Endothelial cell of umbilical vein (primary cell): Measurements from ENCODE around the gene INPP5A. TPM values are rescaled to one million over a fixed set of nuclear protein-coding genes. Genes with fewer than 3 reads are reported as not detected.

Source experiments
- BruUV-seq: library from RNA; stranded (reverse); fragments of 400-500 nt; replicated peaks from 2 replicates; lab custom pipeline; 2021; lab: Mats Ljungman, UMichigan
- CTCF ChIA-PET: fragments of 300-600, 350-600 bp; sonication (Branson Sonifier 250); formaldehyde crosslinking; loops from one replicate; lab custom pipeline; 2021; ENCODE audit warnings: antibody characterized with exemption, inconsistent platforms; lab: Charles Lee
- POLR2A ChIA-PET: fragments of 300-600, 350-600 bp; sonication (Branson Sonifier 250); formaldehyde crosslinking; loops from one replicate; lab custom pipeline; 2021; ENCODE audit warnings: antibody characterized with exemption, inconsistent platforms; lab: Charles Lee
- DNase-seq: peaks from one replicate; pipeline ENCODE4 v3.0.0-alpha.2; 2011; ENCODE audit warnings: low read depth, low spot score
- FAIRE-seq: peaks from 2 replicates; lab custom pipeline; 2011; peaks lifted over from hg19 to GRCh38; lab: Jason Lieb, UNC
- H2AFZ ChIP-seq: 2 replicates; pipeline ENCODE4 v1.6.0; 2012; ENCODE audit warnings: low read depth, low read length, control low read depth, inconsistent platforms
- H3K27ac ChIP-seq: 2 replicates; pipeline ENCODE4 v1.5.1; 2011; ENCODE audit warnings: low read depth, mild to moderate bottlenecking, control low read depth, low read length, moderate library complexity; ENCODE audit not compliant: insufficient read depth
- H3K27me3 ChIP-seq, 2 experiments: 2 replicates each; pipeline versions ENCODE4 v1.6.0 to v1.6.1; 2011; ENCODE audit warnings: low read length in 2 of 2, mixed read lengths in 1 of 2; ENCODE audit not compliant: control insufficient read depth in 2 of 2, insufficient read depth in 2 of 2
- H3K36me3 ChIP-seq, 2 experiments: 2 replicates in 1 of 2; 3 replicates in 1 of 2; pipeline ENCODE4 v1.5.1; 2011; ENCODE audit warnings: low read length in 2 of 2, mild to moderate bottlenecking in 1 of 2, moderate library complexity in 1 of 2; ENCODE audit not compliant: control insufficient read depth in 2 of 2, insufficient read depth in 2 of 2; ENCODE audit errors: extremely low read depth in 1 of 2
- H3K4me1 ChIP-seq: 3 replicates; pipeline ENCODE4 v1.5.1; 2011; ENCODE audit warnings: mild to moderate bottlenecking, low read length; ENCODE audit not compliant: control insufficient read depth, insufficient read depth; ENCODE audit errors: extremely low read depth
- H3K4me2 ChIP-seq: 2 replicates; pipeline ENCODE4 v1.6.1; 2011; ENCODE audit warnings: low read length, control low read depth, mixed read lengths; ENCODE audit not compliant: insufficient read depth
- H3K4me3 ChIP-seq, 3 experiments: fragments of 200-600 bp in 1 of 3; sonication (generic), shearing (Covaris generic) in 1 of 3; replicated peaks in 1 of 3; 2 replicates each; pipeline ENCODE4 v1.5.1; 2011 to 2016; ENCODE audit warnings: control low read depth in 3 of 3, low read length in 3 of 3, mild to moderate bottlenecking in 2 of 3, inconsistent platforms in 1 of 3, low read depth in 1 of 3, moderate library complexity in 1 of 3; ENCODE audit not compliant: insufficient read depth in 1 of 3
- H3K79me2 ChIP-seq: 2 replicates; pipeline ENCODE4 v1.6.0; 2012; ENCODE audit warnings: low read length, inconsistent platforms; ENCODE audit not compliant: control insufficient read depth, insufficient read depth
- H3K9ac ChIP-seq: replicated peaks from 2 replicates; pipeline ENCODE3; 2011; ENCODE audit warnings: low read length, control low read depth; ENCODE audit not compliant: insufficient read depth; ENCODE audit errors: extremely low read depth
- H3K9me1 ChIP-seq: replicated peaks from 3 replicates; pipeline ENCODE4 v1.6.0; 2011; ENCODE audit warnings: mild to moderate bottlenecking, low read length; ENCODE audit not compliant: control insufficient read depth, insufficient read depth; ENCODE audit errors: extremely low read depth
- H3K9me3 ChIP-seq: replicated peaks from 2 replicates; pipeline ENCODE4 v1.5.1; 2012; ENCODE audit warnings: low read length, inconsistent platforms; ENCODE audit not compliant: control insufficient read depth, insufficient read depth
- H4K20me1 ChIP-seq: replicated peaks from 2 replicates; pipeline ENCODE3; 2011; ENCODE audit warnings: mild to moderate bottlenecking, low read length; ENCODE audit not compliant: control insufficient read depth, insufficient read depth; ENCODE audit errors: extremely low read depth
- GATA2 ChIP-seq: IDR thresholded peaks from 2 replicates; pipeline ENCODE4 v1.7.0; 2011; ENCODE audit warnings: low read depth, mild to moderate bottlenecking, moderate library complexity, mixed read lengths, low read length; ENCODE audit not compliant: insufficient read length, insufficient read depth
- MYC ChIP-seq: IDR thresholded peaks from one replicate; pipeline ENCODE4 v1.6.1; 2011; ENCODE audit warnings: mild to moderate bottlenecking, low read depth, low read length
- POLR2AphosphoS5 ChIP-seq: IDR thresholded peaks from 2 replicates; pipeline ENCODE4 v1.6.1; 2012; ENCODE audit warnings: low read depth, mild to moderate bottlenecking, control low read depth, low read length, moderate library complexity; ENCODE audit not compliant: insufficient read depth
- dilution Hi-C: fragments of 300-500 bp; cut with MboI; formaldehyde crosslinking; loops from one replicate; pipeline ENCODE4 v1.15.0; 2019; ENCODE audit warnings: low sequenced_read_pairs; ENCODE audit not compliant: extremely low pct_ligation_motif_present
- intact Hi-C: fragments of 100-400 bp; cut with micrococcal nuclease; formaldehyde crosslinking; loops from one replicate; pipeline ENCODE4 v1.10.0; 2022
- polyA plus RNA-seq, 4 experiments: library from polyadenylated mRNA; depleted of rRNA in 3 of 4; stranded (reverse) in 3 of 4; unstranded in 1 of 4; fragments of >200 nt; gene quantifications; 2 replicates each; pipeline versions ENCODE4 v1.2.1 to v1.2.3, GENCODE V29; 2011 to 2012; ENCODE audit warnings: missing spikeins in 1 of 4
- total RNA-seq: library from RNA; stranded (reverse); gene quantifications from 2 replicates; pipeline ENCODE4 v1.2.3, GENCODE V29; 2021
- TF ChIP-seq, protein P1 (sequence below), 2 donors: IDR thresholded peaks; 1 replicate in 1 of 2; 2 replicates in 1 of 2; pipeline ENCODE4 v1.5.1; 2011; ENCODE audit warnings: low read length in 2 of 2, mild to moderate bottlenecking in 2 of 2, moderate library complexity in 2 of 2, control low read depth in 1 of 2, inconsistent platforms in 1 of 2, low read depth in 1 of 2; ENCODE audit not compliant: insufficient read depth in 1 of 2; ENCODE audit errors: extremely low read depth in 1 of 2

The INPP5A gene
- total and polyA plus RNA-seq, 2 donors (not counting 3 experiments of a cell fraction or from before 2014, with no cell fraction given), result 22.9 to 33.2 TPM

DNA sequence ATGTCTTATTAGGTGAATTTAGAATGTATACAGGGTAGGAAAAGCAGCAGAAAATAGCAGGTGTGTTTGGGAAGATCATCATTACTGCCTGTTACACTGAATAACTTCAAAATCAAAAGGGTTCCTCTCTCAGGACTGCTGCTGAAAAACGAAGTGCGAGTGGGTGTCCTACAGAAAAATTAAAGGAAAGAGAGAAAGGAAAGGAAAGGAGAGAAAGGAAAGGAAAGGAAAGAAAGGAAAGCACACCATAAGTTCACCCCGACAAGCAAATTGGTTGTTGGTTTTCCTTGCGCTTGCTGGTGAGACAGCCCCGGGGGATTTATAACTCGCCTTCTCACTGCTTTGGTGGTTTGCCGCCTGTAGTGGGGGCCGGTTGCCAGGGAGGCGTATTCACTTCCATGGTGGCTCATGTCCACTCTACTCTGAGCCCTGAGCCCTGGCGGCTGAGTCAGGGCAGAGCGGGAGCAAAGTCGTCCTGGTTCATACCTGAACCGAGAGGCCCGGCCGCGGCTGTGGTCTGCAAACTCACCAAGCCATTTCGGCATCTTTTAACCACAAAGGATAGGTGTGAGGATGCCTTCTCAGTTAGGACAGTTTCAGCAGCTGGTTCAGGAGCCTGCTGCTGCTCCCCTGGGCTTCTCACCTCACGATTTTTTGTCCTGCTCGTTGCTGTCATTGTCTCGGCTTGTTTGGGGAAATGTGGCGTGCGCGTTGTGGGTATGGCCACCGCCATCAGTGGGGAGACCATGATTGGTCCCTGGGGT is 26.1 kb downstream of the INPP5A start:
- H3K9ac ChIP-seq, result no peak overlapping the region
- POLR2A ChIA-PET, result no interaction called here
- H2AFZ ChIP-seq, result no peak overlapping the region
- no peaks in the 10 kb centered on the region for H3K36me3 ChIP-seq
- H3K27ac ChIP-seq, result no peak overlapping the region
- no TSS peak for BruUV-seq
- intact Hi-C loops, result no loop called here
- dilution Hi-C loops, result no loop called here
- H3K9me3 ChIP-seq, result no peaks in the 10 kb centered on the region
- CTCF ChIA-PET, result no interaction called here
- no peak overlapping the region for H3K4me3 ChIP-seq
- no peaks in the 10 kb centered on the region for H3K27me3 ChIP-seq
- H3K4me1 ChIP-seq, result no peaks in the 10 kb centered on the region
- DNase-seq (no peak), FAIRE-seq (no peak)
- H3K9me1 ChIP-seq, result no peaks in the 10 kb centered on the region
- TF ChIP-seq, protein P1, sequence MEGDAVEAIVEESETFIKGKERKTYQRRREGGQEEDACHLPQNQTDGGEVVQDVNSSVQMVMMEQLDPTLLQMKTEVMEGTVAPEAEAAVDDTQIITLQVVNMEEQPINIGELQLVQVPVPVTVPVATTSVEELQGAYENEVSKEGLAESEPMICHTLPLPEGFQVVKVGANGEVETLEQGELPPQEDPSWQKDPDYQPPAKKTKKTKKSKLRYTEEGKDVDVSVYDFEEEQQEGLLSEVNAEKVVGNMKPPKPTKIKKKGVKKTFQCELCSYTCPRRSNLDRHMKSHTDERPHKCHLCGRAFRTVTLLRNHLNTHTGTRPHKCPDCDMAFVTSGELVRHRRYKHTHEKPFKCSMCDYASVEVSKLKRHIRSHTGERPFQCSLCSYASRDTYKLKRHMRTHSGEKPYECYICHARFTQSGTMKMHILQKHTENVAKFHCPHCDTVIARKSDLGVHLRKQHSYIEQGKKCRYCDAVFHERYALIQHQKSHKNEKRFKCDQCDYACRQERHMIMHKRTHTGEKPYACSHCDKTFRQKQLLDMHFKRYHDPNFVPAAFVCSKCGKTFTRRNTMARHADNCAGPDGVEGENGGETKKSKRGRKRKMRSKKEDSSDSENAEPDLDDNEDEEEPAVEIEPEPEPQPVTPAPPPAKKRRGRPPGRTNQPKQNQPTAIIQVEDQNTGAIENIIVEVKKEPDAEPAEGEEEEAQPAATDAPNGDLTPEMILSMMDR (IDR thresholded peaks at IDR 0.05; ENCODE audit: extremely low read depth in 1 of 2, insufficient read depth in 1 of 2, low read depth in 1 of 2, low read length in 2 of 2), result no peak
- no peak overlapping the region for H3K4me2 ChIP-seq
- H4K20me1 ChIP-seq, result peaks cover 6% of the 10 kb centered on the region
- H3K79me2 ChIP-seq, result peaks cover 1% of the 10 kb centered on the region

DNA sequence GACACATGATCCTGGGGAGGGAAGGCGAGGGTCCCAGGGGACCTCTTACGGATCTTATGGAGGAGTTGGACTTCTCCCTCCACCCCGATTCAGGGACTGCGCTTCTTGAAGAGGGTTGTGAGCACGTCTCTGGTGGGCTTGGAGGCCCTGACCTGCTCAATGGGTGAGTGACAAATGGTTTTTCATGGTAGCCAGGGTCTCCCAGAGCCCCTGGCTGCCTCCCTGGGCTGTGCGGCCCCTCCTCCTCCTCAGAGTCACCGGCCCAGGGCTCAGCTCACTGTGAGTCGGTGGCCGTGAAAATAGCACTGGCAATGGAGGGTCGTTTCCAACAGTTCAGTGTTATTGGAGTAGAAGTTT is 26.6 kb downstream of the INPP5A start:
- Histone ChIP-seq H3K4me2 (no peak overlapping the region), H3K36me3 (no peaks in the 10 kb centered on the region), H3K4me3 (no peak overlapping the region), H3K27ac (no peak overlapping the region), H2AFZ (no peak overlapping the region), H3K9me1 (no peaks in the 10 kb centered on the region), H3K4me1 (no peaks in the 10 kb centered on the region), H3K9ac (no peak overlapping the region), H4K20me1 (peaks cover 6% of the 10 kb centered on the region), H3K27me3 (no peaks in the 10 kb centered on the region), H3K9me3 (no peaks in the 10 kb centered on the region), H3K79me2 (peaks cover 1% of the 10 kb centered on the region)
- POLR2A ChIA-PET, result no interaction called here
- CTCF ChIA-PET, result no interaction called here
- DNase-seq (no peak), FAIRE-seq (no peak)
- dilution Hi-C loops (no loop called here), intact Hi-C loops (no loop called here)
- BruUV-seq, result no TSS peak
- TF ChIP-seq MYC, result no peak
- TF ChIP-seq, protein P1 (IDR thresholded peaks at IDR 0.05; ENCODE audit: extremely low read depth in 1 of 2, insufficient read depth in 1 of 2, low read depth in 1 of 2, low read length in 2 of 2), result no peak
- no peak for TF ChIP-seq GATA2
- TF ChIP-seq POLR2AphosphoS5, result no peak
